WERI-Rb-1 (cell line): ENCODE data around the gene PTPRM.

Source experiments
- DNase-seq: peaks from one replicate; pipeline ENCODE4 v3.0.0-alpha.2; 2020
- H3K27ac ChIP-seq: fragments of 250-450 bp; sonication (Bioruptor Pico); 2 replicates; pipeline ENCODE4 v1.5.1; 2020; ENCODE audit warnings: mild to moderate bottlenecking, moderate library complexity
- H3K27me3 ChIP-seq: fragments of 250-450 bp; sonication (Bioruptor Pico); 2 replicates; pipeline ENCODE4 v1.5.1; 2021; ENCODE audit warnings: mild to moderate bottlenecking, low read depth, moderate library complexity; ENCODE audit not compliant: insufficient read depth, severe bottlenecking
- H3K36me3 ChIP-seq: fragments of 250-450 bp; sonication (Bioruptor Pico); 2 replicates; pipeline ENCODE4 v1.5.1; 2020; ENCODE audit warnings: mild to moderate bottlenecking, moderate library complexity
- H3K4me3 ChIP-seq: 2 replicates; pipeline ENCODE4 v1.5.1; 2011; ENCODE audit warnings: low read depth, mild to moderate bottlenecking, control low read depth, low read length
- H3K9me3 ChIP-seq: fragments of 250-450 bp; sonication (Bioruptor Pico); 2 replicates; pipeline ENCODE4 v1.5.1; 2021; ENCODE audit warnings: mild to moderate bottlenecking, moderate library complexity; ENCODE audit not compliant: severe bottlenecking
- CTCF ChIP-seq: IDR thresholded peaks from 2 replicates; pipeline ENCODE4 v1.5.1; 2011; ENCODE audit warnings: low read depth, mild to moderate bottlenecking, control low read depth, inconsistent platforms, low read length

Gene PTPRM

GRCh38 chr18:7939521-7939920 is 372.4 kb downstream of the PTPRM start:
- DNase-seq, result no peak
- no peak for TF ChIP-seq CTCF
- Histone ChIP-seq H3K36me3 (no peaks in the 10 kb centered on the region), H3K27ac (no peak overlapping the region), H3K9me3 (no peaks in the 10 kb centered on the region), H3K4me3 (no peak overlapping the region), H3K27me3 (no peaks in the 10 kb centered on the region)

DNA sequence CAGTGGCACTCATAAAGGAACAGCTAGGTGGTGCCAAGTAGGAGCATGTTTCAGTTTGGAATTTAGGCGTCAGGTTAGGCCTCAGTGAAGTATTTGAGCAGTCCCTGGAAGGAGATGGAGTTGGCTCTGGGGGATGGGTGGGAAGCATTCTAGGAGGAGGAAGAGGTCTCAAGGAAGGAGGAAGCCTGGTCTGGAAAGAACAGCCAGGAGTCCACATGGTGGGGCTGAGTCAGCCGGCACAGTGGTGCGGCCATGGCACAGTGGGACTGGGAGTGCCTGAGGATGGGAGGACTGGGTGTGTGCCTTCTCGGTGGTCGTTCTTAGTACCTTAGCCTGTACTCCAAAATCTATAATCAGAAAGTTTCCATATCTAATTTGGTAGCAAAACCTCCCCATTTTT is 373.3 kb downstream of the PTPRM start:
- Histone ChIP-seq H3K27ac (no peak overlapping the region), H3K4me3 (no peak overlapping the region)

DNA sequence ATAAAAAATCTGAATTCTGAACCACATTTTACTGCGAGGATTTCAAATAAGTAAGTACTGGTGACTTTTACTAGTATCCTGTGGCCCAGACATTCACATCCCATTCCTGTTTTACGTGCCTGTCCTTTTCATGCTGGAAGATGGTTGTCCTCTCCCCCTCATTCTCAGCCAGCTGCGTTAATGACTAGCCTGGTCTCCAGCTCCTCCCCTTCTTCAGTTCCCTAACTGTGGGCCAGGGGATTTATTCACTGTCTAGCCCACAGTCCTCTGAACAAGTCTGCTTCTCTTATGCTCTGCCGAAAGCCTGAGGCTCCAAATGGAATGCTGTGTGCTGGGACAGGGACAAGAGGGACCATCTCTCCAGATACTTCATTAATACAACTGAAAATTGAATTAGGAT is 373.9 kb downstream of the PTPRM start:
- no peak for TF ChIP-seq CTCF
- H3K27ac ChIP-seq, result no peak overlapping the region
- H3K36me3 ChIP-seq, result no peaks in the 10 kb centered on the region
- no peaks in the 10 kb centered on the region for H3K27me3 ChIP-seq
- H3K9me3 ChIP-seq, result no peaks in the 10 kb centered on the region
- no peak for DNase-seq
- no peak overlapping the region for H3K4me3 ChIP-seq

More for the DNA sequence above, 373.3 kb downstream of the PTPRM start:
- H3K27me3 ChIP-seq, result no peaks in the 10 kb centered on the region
- H3K9me3 ChIP-seq, result no peaks in the 10 kb centered on the region
- no peak for TF ChIP-seq CTCF
- H3K36me3 ChIP-seq, result no peaks in the 10 kb centered on the region
- DNase-seq, result no peak

GRCh38 chr18:7941533-7941932 is 374.4 kb downstream of the PTPRM start:
- Histone ChIP-seq H3K27ac (no peak overlapping the region), H3K4me3 (no peak overlapping the region), H3K27me3 (no peaks in the 10 kb centered on the region), H3K9me3 (no peaks in the 10 kb centered on the region), H3K36me3 (no peaks in the 10 kb centered on the region)
- no peak for DNase-seq
- TF ChIP-seq CTCF, result no peak

DNA sequence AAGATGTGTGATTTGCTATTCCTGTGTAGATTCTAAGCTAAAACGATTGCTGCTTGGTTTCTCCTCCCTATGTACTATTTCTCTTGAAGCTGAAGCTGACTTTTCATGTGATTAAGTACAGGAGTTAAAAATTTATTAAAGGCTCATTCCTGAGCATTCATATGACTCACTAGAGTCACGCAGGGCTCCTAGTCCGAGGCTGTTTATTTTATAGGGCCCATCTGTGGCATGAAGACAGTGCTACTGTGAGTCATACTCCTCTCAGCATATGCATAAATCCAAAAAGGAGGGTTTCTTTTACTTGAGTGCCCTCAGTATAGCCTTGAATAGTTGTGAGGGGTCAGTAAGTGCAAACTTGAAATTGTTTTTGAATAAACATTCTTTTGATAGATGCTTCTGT is 378.8 kb downstream of the PTPRM start:
- no peak for TF ChIP-seq CTCF
- Histone ChIP-seq H3K9me3 (no peaks in the 10 kb centered on the region), H3K4me3 (no peak overlapping the region), H3K27me3 (no peaks in the 10 kb centered on the region), H3K27ac (no peak overlapping the region), H3K36me3 (no peaks in the 10 kb centered on the region)
- DNase-seq, result no peak

- Histone ChIP-seq H3K9me3 (no peaks in the 10 kb centered on the region), H3K36me3 (no peaks in the 10 kb centered on the region), H3K27me3 (no peaks in the 10 kb centered on the region), H3K4me3 (no peak overlapping the region), H3K27ac (no peak overlapping the region)
- no peak for TF ChIP-seq CTCF
- DNase-seq, result no peak
Measured at GRCh38 chr18:7946734-7947377, 379.7 kb downstream of the PTPRM start.
